M059J (cell line): ENCODE data around the gene SELENOO. TPM values are rescaled to one million over a fixed set of nuclear protein-coding genes. Genes with fewer than 3 reads are reported as not detected.
A peak's percentile ranks its signal among the peaks of the same experiment; 100 is the strongest.

Experiments
- DNase-seq: peaks from one replicate; pipeline ENCODE4 v3.0.0-alpha.2; 2012; ENCODE audit warnings: low read depth
- total RNA-seq: library from RNA; depleted of rRNA; stranded (reverse); fragments of >200 nt; shearing (Covaris generic); gene quantifications from 2 replicates; pipeline ENCODE4 v1.2.3, GENCODE V29; 2014

The SELENOO gene
- total RNA-seq, 1 experiment from 2014 or later, result 21.4 TPM

- DNase-seq, result no peak
These were observed 36.1 kb downstream of the SELENOO start for GRCh38 chr22:50236731-50237409.

- no peak for DNase-seq
These were observed 37.9 kb downstream of the SELENOO start for GRCh38 chr22:50238755-50239154.

- DNase-seq, result no peak
These were observed 41.7 kb downstream of the SELENOO start for GRCh38 chr22:50242406-50242949.

- peak; percentile 17 for DNase-seq
These were observed 43.0 kb downstream of the SELENOO start for GRCh38 chr22:50243685-50244419.

GRCh38 chr22:50244420-50245213 is 43.8 kb downstream of the SELENOO start, which contains the start of gene TUBGCP6:
TUBGCP6 (minus strand) TSS chr22:50245023; CDS start chr22:50244459, 564 bp downstream.
- DNase-seq, result peak; percentile 88

- peak; percentile 14 for DNase-seq
These were observed 44.6 kb downstream of the SELENOO start for GRCh38 chr22:50245214-50246072.

GRCh38 chr22:50246242-50247175 is 45.7 kb downstream of the SELENOO start:
- no peak for DNase-seq

- DNase-seq, result no peak
These were observed 46.9 kb downstream of the SELENOO start for GRCh38 chr22:50247748-50248147.

GRCh38 chr22:50248196-50249081 is 47.6 kb downstream of the SELENOO start:
- no peak for DNase-seq

GRCh38 chr22:50249341-50250248 is 48.8 kb downstream of the SELENOO start:
- no peak for DNase-seq

- DNase-seq, result no peak
These were observed 49.4 kb downstream of the SELENOO start for GRCh38 chr22:50250249-50250554.

GRCh38 chr22:50250555-50251476 is 50.0 kb downstream of the SELENOO start, which contains the start of gene HDAC10:
HDAC10 (minus strand) TSS chr22:50251265; CDS start chr22:50251032, 233 bp downstream.
- peak; percentile 71 for DNase-seq

- no peak for DNase-seq
These were observed 50.8 kb downstream of the SELENOO start for GRCh38 chr22:50251477-50252081.

- DNase-seq, result peak; percentile 66
These were observed 51.6 kb downstream of the SELENOO start for GRCh38 chr22:50252082-50253045.
